AG20443 (cell line): ENCODE measurements around the gene STPG3.
A peak's percentile ranks its signal among the peaks of the same experiment; 100 is the strongest.
"Not testable (repeated sequence)": the region's sequence is repeated elsewhere in the genome, so short reads cannot be mapped to it uniquely, and the experiment has no call there.

Experiments
- DNase-seq: peaks from one replicate; pipeline ENCODE4 v3.0.0; 2012; ENCODE audit warnings: low spot score, mixed read lengths

Gene STPG3

DNA sequence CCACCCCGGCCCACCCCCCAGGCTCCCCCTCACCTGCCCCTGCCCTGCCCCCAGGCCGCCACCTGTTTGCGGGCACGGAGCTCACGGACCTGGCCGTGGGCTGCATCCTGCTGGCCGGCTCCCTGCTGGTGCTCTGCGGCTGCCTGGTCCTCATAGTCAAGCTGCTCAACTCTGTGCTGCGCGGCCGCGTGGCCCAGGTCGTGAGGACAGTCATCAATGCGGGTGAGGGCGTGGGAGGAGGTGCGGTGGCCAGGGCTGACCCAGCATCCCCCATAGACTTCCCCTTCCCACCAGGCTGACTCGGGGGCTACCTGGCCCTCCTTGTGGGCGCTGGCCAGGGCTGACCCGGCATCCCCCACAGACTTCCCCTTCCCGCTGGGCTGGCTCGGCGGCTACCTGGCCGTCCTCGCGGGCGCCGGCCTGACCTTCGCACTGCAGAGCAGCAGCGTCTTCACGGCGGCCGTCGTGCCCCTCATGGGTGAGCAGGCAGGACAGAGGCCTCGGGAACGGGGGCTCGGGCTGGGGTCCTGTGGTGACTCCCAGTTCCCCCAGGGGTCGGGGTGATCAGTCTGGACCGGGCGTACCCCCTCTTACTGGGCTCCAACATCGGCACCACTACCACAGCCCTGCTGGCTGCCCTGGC, 16.9 kb upstream of the STPG3 start:
- DNase-seq = no peak

DNA sequence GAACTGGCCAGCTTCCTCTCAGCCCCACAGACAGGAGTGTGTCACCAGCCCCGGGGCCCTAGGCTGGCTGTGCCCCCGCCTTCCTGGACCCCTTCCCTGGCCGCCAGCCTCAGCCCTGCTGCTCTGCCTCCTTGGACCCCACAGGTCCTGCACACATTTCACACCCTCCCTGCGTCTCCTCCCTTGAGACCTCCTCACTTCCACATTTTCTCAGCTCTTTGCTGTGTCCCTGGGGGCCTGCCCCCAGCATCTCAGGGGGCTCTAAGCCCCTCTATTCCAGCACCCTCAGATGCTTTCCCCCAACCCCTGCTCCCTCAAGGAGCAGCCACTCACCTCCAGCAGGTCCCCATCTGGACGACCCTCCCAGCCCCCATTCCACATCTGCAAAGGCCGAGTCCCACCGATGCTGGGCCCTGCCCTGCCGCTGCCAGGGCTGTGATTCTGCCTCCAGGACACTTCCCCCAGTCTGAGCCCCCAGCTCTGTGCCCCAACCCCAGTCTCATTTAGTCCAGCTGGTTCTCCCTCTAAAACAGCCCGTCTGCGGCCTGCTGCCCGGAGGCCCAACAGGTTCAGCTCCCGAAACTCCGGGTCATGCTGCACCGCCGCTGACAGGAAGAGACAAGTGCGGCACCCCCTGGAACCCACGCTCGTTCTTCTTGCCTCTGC, 16.2 kb upstream of the STPG3 start:
- no peak for DNase-seq

DNA sequence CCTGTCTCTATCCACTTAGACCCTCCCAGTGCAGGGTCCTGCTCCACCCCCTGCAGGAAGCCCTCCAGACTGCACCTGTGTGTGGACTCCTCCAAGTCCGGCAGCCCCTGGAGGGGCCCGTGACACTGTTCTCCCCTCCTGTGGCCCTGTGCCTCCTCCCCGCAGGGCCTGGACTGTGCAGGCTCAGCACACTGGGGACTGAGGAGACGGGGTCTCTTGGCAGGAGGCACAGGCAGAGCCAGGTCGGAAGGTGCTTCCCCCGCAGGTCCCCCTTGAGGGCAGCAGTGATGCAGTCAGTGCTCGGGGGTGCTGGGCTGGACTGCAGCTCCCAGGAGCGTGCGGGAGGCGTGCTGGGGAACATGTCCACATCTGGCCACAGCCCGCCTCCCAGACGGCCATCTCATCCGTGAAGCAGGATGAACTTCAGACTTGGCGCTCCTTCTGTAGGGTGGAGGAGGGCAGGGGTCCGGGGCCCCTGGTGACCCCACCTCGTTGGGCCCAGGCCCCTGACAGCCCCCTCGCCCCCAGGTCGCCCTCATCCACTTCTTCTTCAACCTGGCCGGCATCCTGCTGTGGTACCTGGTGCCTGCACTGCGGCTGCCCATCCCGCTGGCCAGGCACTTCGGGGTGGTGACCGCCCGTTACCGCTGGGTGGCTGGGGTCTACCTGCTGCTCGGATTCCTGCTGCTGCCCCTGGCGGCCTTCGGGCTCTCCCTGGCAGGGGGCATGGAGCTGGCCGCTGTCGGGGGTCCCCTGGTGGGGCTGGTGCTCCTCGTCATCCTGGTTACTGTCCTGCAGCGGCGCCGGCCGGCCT, 15.5 kb upstream of the STPG3 start:
- no peak for DNase-seq

DNA sequence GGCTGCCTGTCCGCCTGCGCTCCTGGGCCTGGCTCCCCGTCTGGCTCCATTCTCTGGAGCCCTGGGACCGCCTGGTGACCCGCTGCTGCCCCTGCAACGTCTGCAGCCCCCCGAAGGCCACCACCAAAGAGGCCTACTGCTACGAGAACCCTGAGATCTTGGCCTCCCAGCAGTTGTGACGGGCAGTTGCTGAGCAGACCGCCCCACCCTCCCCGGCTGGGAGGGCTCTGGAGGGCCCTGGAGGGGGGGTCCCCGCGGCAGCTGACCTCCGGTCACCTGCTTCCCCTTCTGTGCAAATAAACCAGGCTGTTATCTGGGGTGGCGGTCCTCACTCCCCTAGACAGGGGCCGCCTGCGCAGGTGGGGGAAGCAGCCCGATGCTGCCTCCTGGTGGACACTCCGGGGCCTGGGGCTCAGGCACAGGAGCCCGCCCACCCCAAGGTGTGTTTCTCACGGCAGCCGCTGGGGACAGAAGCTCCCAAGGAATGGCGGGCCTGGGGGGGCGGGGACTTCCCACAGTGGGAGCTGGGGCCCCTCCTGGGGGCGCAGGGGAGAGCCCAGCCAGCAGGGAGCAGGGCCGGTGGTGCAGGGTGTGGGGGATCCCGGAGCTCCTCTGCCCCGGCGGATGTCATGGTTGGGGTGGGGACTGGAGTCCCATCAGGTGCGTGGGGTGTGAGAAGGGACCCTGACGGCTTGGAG, 14.7 kb upstream of the STPG3 start:
- DNase-seq = peak; percentile 93

DNA sequence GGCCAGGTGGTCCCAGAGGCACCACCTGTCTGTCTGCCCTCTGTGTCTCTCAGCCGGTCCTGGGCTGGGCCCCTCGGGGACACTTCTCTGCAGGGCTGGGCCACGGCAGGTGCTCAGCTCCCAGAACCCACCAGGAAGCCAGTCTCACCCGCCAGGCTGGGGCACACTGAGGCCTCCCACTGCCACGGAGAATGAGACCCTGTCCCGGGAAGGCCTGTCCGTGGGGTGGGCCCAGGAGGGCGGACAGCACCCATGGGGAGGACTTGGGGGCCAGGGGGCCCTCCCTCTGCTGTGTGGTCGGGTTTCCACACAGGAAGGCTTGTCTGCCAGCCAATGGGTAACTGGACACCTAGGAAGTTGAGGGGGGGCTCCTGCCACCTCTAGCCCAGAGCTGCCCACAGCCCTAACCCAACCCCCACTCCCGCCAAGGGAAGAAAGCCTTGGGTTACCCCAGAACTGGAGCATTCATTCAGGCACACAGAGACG, 14.1 kb upstream of the STPG3 start:
- no peak for DNase-seq

DNA sequence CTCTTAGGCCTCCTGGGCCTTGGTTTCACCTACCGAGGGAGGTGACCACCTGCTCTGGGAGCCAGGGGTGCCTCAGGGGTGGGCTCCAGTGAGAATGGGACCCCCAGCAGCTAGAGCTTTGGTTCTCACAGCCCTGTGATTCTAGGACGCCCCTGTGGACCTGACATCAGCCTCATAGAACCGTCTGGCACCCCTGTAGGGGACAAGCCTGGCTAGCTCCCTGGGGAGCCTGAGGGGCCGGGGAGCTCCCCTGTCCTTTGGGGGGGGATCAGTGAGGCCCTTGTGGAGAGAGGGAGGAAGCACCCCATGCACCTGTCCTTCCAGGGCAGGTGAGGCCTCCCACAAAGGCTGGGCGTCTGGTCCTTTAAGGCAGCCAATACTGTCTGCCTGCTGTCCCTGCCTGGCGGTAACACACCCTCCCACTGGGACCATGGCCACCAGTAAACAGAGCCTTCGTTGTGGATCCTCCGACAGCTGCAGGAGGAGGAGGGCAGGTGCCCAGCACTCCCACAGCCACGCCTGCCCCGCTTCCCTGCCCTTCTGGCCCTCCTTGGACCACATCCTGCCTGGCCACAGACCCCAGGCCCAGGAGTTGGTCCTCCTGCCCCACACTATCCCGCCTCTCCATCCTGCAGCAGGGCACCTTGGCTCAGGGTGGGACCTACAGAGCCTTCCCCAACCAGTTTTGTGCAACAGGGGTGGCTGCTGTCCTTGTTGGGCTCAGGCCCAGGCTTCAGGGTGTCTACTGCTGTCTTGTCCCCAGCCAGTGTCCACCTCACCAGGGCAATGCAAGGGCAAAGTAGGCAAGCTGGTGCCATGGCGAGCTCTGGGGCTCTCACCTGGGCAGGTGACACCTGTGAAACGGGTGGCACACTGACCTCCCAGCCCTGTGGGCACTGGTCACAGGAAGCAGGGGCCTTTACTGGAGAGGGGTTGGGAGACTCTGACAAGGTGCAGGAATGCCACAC, 13.0 kb upstream of the STPG3 start:
- no peak for DNase-seq

DNA sequence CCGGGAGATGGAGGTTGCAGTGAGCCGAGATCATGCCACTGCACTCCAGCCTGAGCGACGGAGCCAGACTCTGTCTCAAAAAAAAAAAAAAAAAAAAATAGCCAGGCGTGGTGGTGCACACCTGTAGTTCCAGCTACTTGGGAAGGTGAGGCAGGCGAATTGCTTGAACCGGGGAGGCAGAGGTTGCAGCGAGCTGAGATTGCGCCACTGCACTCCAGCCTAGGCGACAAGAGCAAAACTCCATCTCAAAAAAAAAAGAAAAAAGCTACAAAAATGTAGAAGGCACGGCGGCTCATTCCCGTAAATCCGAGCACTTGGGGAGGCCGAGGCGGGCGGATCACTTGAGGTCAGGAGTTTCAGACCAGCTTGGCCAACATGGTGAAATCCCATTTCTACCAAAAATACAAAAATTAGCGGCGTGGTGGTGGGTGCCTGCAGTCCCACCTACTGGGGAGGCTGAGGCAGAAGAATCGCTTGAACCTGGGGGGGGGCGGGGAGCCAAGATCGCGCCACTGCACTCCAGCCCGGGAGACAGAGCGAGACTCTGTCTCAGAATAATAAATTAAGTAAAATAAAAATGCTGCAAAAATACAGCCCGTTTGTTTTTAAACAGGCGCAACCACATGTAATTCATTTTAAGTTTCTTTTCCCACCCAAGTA, 11.4 kb upstream of the STPG3 start:
- DNase-seq = not testable (repeated sequence)

DNA sequence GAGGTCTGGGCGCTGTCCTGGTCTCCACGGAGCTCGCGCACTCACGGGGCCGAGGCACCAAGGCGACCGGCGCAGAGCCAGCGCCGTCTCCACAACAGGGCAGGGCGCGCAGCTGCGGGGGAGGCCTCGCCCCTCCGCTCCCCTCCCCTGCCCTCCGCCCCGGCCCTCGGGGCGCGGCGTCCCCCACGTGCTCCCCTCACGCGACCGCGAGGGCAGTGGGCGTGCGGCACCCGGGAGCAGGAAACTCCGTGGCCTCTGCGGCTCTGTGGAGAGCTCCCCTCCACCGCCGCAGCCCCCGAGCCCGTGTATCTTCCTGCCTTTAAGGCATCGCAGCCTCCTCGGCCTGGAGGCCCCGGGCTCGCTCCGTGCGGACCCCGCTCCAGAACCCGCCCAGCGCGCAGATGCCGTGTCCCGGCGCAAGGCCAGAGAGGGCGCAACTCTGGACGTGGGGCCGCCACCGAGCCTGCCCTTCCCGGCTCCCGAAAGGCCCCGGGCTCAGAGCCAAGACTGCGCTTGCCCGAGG, 10.7 kb upstream of the STPG3 start:
- DNase-seq = peak; percentile 85

DNA sequence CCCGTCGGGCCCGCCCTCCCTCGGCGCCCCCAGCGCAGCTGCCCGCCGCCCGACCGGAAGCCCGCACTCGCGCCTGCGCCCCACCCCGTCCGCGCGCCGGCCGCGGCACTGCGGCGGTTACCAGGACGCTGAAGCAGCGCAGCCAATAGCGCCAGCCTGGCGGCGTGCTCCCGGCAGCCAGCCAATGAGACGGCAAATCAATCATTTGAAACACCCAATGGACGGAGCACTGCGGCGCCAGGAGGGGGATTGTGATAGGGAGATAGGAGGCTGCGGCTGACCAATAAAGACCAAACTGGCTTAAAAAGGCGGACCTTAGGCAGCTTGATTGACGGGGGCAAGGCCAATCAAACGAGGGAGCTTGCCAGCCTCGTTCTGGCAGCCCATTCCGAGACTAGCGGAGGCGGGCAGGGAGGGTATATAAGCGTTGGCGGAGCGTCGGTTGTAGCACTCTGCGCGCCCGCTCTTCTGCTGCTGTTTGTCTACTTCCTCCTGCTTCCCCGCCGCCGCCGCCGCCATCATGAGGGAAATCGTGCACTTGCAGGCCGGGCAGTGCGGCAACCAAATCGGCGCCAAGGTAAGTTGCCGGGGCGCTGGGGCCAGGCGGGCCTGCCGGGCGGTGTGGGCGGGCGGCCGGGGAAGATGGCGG, 10.1 kb upstream of the STPG3 start, which contains the start of gene TUBB4B:
Gene TUBB4B (plus strand): TSS at position 447 of the 649 bp plus-strand sequence. CDS start 74 bp downstream, at position 521.
- peak; percentile 98 for DNase-seq

DNA sequence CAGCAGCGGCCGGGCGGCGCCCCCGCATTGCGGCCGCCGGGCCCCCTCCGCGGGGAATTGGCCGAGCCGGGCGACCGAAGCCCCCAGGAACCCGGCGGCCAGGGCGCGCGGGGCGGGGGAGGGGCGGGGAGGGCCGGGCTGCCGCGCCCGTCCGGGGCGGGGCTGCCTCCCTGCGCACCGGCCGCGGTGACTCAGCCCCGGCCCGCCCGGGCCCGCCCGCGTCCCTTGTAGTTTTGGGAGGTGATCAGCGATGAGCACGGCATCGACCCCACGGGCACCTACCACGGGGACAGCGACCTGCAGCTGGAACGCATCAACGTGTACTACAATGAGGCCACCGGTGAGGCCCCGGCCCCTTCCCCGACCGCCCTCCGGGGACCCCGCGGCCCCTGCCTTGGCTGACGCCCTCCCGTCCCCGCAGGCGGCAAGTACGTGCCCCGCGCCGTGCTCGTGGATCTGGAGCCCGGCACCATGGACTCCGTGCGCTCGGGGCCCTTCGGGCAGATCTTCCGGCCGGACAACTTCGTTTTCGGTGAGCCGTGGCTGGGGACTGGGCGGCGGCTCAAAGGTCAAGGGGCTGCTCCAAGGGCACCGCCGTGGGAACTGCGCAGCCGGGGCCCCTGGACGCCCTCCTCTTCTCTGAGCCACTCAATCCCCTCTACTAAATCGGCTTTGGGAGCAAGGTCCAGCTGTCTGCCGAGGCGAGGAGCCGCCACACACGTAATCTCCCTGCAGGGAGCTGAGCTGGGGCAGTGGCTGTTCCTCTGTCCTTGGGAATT, 9.4 kb upstream of the STPG3 start:
- peak; percentile 88 for DNase-seq

DNA sequence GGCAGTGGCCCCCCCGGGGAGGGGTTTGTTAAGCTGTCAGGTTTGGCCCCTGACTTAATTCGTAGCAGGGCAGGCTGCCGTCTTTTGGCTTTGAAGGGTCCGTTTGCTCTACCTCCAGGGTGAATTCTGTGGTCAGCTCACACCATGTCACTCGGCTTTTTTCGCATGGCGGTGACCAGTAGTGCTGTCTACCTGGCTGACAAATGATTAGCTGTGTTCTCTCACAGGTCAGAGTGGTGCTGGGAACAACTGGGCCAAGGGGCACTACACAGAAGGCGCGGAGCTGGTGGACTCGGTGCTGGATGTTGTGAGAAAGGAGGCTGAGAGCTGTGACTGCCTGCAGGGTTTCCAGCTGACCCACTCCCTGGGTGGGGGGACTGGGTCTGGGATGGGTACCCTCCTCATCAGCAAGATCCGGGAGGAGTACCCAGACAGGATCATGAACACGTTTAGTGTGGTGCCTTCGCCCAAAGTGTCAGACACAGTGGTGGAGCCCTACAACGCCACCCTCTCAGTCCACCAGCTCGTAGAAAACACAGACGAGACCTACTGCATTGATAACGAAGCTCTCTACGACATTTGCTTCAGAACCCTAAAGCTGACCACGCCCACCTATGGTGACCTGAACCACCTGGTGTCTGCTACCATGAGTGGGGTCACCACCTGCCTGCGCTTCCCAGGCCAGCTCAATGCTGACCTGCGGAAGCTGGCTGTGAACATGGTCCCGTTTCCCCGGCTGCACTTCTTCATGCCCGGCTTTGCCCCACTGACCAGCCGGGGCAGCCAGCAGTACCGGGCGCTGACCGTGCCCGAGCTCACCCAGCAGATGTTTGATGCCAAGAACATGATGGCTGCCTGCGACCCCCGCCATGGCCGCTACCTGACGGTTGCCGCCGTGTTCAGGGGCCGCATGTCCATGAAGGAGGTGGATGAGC, 8.6 kb upstream of the STPG3 start:
- no peak for DNase-seq

DNA sequence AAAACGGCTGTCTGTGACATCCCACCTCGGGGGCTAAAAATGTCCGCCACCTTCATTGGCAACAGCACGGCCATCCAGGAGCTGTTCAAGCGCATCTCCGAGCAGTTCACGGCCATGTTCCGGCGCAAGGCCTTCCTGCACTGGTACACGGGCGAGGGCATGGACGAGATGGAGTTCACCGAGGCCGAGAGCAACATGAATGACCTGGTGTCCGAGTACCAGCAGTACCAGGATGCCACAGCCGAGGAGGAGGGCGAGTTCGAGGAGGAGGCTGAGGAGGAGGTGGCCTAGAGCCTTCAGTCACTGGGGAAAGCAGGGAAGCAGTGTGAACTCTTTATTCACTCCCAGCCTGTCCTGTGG, 7.8 kb upstream of the STPG3 start:
- DNase-seq = not testable (repeated sequence)

DNA sequence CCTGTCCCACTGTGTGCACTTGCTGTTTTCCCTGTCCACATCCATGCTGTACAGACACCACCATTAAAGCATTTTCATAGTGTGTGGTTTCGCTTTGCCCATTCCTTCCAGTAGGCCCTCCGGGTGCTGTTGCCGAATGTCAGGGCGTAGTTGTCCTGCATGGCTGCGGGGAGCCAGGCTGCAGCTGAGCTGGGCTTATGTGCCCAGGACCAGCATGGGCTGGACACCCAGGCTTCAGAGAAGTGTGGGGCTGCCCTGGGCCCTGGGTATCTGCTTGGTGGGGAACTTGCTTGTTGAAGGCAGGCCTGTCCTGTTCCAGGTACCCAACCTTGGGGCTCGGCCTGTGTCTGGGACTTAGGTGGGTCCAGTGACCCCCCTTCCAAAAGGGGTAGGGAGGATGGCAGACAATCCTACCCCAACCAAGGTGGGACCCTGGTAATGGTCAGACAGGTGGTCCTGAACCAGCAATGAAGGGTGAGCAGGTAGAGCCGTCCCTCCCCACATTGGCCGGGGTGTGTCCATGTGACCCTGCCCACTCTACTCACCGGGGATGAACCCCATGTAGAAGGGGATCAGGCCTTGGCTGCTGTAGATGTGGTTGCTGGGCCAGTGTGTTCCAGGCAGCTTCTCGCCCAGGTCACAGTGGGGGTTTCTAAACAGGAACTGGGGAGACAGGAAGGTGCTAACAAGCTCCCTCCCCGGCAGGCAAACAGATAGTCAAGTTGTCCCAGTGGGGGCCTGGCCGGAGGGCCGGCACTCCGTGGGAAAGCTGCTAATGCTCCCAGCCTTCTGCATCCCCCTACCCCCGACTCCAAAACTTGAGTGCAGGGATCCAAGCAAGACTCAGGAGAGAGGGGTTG, 7.2 kb upstream of the STPG3 start:
- DNase-seq = no peak

DNA sequence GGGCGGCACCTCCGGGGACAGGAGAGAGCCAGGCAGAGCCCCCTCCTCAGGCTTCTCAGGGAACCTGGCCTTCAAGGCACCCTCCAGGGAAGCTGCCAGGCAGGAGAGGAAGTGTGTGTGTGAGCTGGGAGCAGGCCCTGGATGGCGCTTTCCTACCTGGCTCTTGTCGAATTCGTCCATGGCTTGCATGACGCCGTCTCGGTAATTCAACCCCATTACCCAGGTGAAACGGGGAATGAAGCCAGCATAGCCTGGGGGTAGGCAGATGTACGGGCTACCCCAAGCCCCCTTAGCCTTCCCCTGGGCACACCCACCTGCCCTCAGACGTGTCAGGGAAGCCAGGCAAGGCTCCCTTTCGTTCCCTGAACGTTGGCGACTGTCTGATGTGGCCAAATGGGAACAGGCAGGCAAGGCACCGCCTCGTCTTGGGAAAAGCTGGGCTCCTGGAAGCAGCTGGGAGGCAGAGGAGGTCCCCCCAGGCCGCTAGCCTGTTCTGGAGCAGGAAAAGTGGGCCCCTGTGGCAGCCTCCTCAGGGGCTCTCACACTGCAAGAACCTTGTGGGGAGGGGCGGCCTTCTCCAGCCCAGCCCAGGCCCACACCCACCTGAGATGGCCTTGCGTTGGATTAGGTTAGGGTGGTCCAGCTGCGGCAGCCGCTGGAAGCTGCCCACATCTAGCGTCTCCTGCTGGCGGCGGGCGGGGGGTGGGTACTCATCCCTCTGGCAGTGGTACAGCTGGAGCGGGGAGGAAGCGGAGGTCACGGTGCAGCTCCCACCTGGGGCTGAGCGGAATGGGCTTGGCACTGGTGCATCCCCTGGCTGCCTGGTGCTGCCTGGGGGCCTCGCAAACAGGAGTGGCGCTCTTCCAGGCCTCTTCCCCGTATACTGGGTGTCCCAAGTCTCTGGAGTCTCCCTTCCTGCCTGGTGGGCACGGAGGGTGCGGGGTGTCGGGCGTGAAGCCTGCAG, 6.3 kb upstream of the STPG3 start:
- DNase-seq = no peak
